ENCODE measurements around the gene UNC13B.

UNC13B gene

DNA sequence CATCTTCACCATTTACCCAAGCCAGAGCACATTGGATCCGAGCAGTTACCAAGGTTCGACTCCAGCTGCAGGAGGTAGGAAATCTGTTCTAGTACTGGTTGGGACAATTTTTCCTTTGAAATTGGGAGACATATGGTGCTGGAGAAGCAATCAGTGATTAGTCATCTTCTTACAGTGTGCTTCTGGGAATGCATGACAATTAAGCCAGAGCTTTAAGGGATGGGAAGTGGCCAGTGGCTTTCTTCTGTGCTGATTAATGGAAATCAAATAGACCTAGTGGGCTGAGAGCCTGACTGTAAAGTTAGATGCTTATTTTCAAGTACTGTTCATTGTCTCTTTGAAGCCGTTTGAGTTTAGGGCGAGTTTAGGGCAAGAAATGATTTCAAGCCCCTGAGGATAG, 152.1 kb downstream of the UNC13B start:
- Histone ChIP-seq H3K27ac (no peak overlapping the region), H3K9me3 (replicated peaks in 1 of 11) (peaks cover 0 to 8% (median 4%) of the 10 kb centered on the region in 11 experiments; a peak in 7 of 22 replicates), H3K36me3 (no peaks in the 10 kb centered on the region), H3K4me2 (no peak overlapping the region), H4K20me1 (no peaks in the 10 kb centered on the region), H3K4me1 (no peaks in the 10 kb centered on the region), H3K4me3 (no peak overlapping the region), H3K9ac (no peak overlapping the region), H3K27me3 (no peaks in the 10 kb centered on the region)
- no peak for TF ChIP-seq Cebpa-rat (IDR thresholded peaks at IDR 0.05)

DNA sequence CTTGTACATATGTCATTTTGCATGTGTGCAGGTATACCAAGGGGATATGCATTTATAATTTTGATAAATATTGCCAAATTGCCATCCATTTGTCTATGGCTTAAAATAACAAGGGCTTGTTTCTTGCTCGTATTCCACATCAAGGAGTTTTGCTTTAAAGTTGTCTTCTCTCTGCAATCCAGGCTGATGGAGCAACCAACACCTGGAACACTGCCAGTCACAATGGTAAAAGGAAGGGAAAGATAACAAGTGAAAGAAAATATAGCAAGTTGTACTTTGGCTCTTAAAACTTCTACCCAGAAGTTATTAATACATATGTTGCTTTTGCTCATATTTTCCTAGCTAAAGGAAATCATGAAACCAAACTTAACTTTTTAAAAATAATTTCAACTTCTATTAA, 156.9 kb downstream of the UNC13B start:
- Histone ChIP-seq H3K4me1 (peaks cover 9 to 17% (median 13%) of the 10 kb centered on the region in 10 experiments), H3K27ac (no peak overlapping the region), H3K36me3 (no peaks in the 10 kb centered on the region), H3K4me2 (no peak overlapping the region), H4K20me1 (no peaks in the 10 kb centered on the region), H3K27me3 (no peaks in the 10 kb centered on the region), H3K9ac (no peak overlapping the region), H3K4me3 (no peak overlapping the region), H3K9me3 (replicated peaks in 1 of 11) (peaks cover 0 to 8% (median 4%) of the 10 kb centered on the region in 11 experiments; a peak in 7 of 22 replicates)
- no peak for TF ChIP-seq Cebpa-rat (IDR thresholded peaks at IDR 0.05)

DNA sequence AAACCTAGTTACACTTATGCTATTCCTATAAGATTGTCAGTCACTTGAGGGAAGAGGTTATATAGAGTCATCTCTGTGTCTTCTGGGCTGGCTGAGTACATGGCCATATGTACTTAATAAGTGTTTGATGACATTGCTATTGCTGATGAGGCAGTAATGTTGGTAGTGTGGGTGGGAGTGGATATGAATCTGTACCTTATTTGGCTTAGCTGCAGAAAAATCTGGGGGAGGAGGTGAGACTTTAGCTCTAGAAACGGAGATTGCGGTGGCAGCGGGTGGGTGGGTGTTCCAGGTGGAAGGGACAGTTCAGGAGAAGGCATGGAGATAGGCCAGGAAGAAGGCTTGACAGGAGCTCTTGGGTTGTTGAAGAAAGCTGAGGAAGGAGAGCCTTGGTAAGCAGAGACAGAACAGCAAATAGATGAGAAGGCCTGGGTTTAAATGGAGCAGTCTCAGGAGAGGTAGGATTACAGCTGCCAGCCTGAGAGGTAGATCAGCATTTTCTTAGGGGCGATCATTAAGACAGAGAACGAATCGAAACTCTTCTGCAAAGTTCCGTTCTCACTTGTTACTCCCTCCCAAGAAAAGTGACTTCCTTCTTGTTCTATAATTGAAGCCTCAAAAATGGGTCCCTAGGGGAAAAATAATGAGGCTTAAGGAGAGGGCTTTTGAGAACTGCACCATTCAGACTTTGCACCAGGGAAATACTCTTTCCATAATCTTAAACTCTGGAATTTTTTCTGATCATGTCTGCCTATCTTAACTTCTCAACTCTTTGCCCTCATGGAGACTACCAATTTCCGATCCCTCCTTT, 160.5 kb downstream of the UNC13B start:
- H3K4me1 ChIP-seq, result peaks cover 9 to 17% (median 13%) of the 10 kb centered on the region in 10 experiments
- no peaks in the 10 kb centered on the region for H3K36me3 ChIP-seq
- TF ChIP-seq Cebpa-rat (IDR thresholded peaks at IDR 0.05), result no peak
- H3K27ac ChIP-seq, result no peak overlapping the region
- 0 out of 20 replicates have a peak overlapping the region, but pooled peaks of 1 of the 10 experiments have one; percentile 26 for H3K4me3 ChIP-seq
- peak overlapping the region in 2 of 11 experiments; percentile 48 to 57; a peak in 3 of 22 replicates for H3K9ac ChIP-seq
- no peaks in the 10 kb centered on the region for H3K27me3 ChIP-seq
- peaks cover 0 to 8% (median 4%) of the 10 kb centered on the region in 11 experiments; a peak in 7 of 22 replicates for H3K9me3 ChIP-seq (replicated peaks in 1 of 11)
- H4K20me1 ChIP-seq, result no peaks in the 10 kb centered on the region
- peak overlapping the region; percentile 57 to 91 (median 75) for H3K4me2 ChIP-seq

DNA sequence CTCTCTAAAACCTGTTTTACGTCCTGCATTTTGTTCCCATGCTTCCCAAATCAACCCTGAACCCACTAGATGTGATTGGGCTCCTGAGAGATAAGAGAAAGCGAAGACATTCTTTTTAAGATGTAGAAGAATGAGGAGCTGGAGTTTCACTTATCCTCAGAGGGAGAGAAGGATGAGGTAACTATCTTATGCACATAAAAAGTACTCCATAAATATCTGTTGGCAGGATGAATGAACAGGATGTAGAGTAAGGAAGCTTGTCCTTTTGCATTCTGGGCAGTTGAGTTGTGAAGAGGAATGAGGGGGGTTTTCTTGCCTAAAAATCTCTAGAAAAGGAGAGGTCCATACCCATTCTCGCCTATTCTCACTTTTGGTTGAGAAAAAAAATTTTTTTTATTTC, 163.2 kb downstream of the UNC13B start:
- peaks cover 0 to 10% (median 0%) of the 10 kb centered on the region in 11 experiments; a peak in 2 of 22 replicates for H3K9me3 ChIP-seq (replicated peaks in 1 of 11)
- H3K4me2 ChIP-seq, result no peak overlapping the region
- TF ChIP-seq Cebpa-rat (IDR thresholded peaks at IDR 0.05), result no peak
- H3K4me1 ChIP-seq, result peaks cover 9 to 17% (median 13%) of the 10 kb centered on the region in 10 experiments
- no peak overlapping the region for H3K27ac ChIP-seq
- no peak overlapping the region for H3K9ac ChIP-seq
- no peaks in the 10 kb centered on the region for H3K36me3 ChIP-seq
- no peaks in the 10 kb centered on the region for H4K20me1 ChIP-seq
- no peak overlapping the region for H3K4me3 ChIP-seq
- H3K27me3 ChIP-seq, result no peaks in the 10 kb centered on the region

DNA sequence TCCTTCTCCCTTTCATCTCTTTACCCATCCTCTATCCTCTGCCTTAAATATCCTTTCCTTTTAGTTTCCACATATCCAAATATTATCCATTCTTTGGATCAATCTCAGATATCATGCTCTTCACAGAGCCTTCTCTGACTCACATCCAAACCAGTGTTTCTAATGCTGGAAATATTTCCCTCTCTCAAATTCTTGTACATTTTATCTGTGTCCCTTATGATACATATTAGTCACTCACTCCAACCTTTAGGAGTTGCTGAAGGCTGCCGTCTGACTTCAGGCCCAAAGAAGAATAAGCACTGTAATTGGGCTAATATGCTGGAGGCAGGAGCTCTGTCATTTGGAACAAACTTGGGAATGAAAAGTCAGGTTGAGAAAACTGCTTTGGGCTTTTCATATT, 171.7 kb downstream of the UNC13B start:
- TF ChIP-seq Cebpa-rat (IDR thresholded peaks at IDR 0.05), result no peak
- no peak overlapping the region for H3K4me2 ChIP-seq
- H4K20me1 ChIP-seq, result no peaks in the 10 kb centered on the region
- no peak overlapping the region for H3K4me3 ChIP-seq
- no peak overlapping the region for H3K9ac ChIP-seq
- no peaks in the 10 kb centered on the region; a peak in 1 of 22 replicates for H3K36me3 ChIP-seq
- H3K27me3 ChIP-seq, result no peaks in the 10 kb centered on the region
- no peak overlapping the region for H3K27ac ChIP-seq
- H3K4me1 ChIP-seq, result peaks cover 0 to 8% (median 0%) of the 10 kb centered on the region in 10 experiments; a peak in 1 of 20 replicates
- H3K9me3 ChIP-seq (replicated peaks in 1 of 11), result peaks cover 0 to 10% (median 0%) of the 10 kb centered on the region in 11 experiments; a peak in 2 of 22 replicates

DNA sequence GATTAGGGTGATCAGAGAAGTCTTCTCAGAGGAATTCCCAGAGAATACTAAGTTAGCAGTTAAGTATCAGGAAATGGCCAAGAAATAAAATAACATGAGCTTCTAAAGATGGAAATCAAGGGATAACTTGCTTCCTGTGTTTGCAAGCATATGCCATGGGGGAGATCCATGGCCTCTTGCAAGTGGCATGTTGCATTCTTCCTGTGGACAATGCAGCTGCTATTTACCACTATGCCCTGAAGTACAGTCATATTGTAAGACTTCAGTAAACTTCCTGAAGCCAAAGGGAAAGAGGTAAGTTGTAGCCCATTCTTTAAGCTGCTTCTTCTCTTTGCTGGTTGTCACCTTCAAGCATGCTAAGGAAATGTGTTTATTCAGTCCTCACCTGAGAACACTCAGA, 173.4 kb downstream of the UNC13B start:
- Histone ChIP-seq H3K4me2 (no peak overlapping the region), H3K9ac (no peak overlapping the region), H3K4me3 (no peak overlapping the region), H3K36me3 (no peaks in the 10 kb centered on the region; a peak in 2 of 22 replicates), H3K4me1 (peaks cover 0 to 8% (median 0%) of the 10 kb centered on the region in 10 experiments; a peak in 1 of 20 replicates), H3K9me3 (replicated peaks in 1 of 11) (no peaks in the 10 kb centered on the region), H3K27me3 (no peaks in the 10 kb centered on the region), H4K20me1 (no peaks in the 10 kb centered on the region), H3K27ac (no peak overlapping the region)
- no peak for TF ChIP-seq Cebpa-rat (IDR thresholded peaks at IDR 0.05)

DNA sequence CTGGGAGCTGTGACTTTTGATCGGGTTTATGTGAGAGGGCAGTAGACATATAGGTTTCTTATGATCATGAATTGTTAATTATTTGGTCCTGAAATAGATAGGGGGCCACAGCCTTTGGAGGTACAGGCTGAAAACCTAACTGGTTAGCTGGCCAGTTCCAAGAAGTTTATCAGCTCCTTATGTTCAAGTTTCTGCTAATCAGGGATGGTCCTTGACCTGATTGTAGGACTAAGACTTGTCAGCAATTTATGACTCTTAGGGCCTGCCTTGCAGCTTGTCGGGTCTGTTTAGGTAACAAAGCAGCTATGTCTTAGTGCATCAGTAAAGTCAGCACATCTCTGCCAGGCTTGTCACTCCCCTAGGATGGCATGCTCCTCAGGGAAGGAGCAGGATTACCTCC, 176.3 kb downstream of the UNC13B start:
- no peaks in the 10 kb centered on the region; a peak in 1 of 22 replicates for H3K36me3 ChIP-seq
- TF ChIP-seq Cebpa-rat (IDR thresholded peaks at IDR 0.05), result no peak
- no peaks in the 10 kb centered on the region for H3K9me3 ChIP-seq (replicated peaks in 1 of 11)
- peaks cover 17 to 24% (median 20%) of the 10 kb centered on the region in 10 experiments for H3K4me1 ChIP-seq
- no peak overlapping the region for H3K4me2 ChIP-seq
- no peaks in the 10 kb centered on the region for H3K27me3 ChIP-seq
- no peak overlapping the region for H3K9ac ChIP-seq
- H3K27ac ChIP-seq, result no peak overlapping the region
- no peaks in the 10 kb centered on the region for H4K20me1 ChIP-seq
- no peak overlapping the region for H3K4me3 ChIP-seq

DNA sequence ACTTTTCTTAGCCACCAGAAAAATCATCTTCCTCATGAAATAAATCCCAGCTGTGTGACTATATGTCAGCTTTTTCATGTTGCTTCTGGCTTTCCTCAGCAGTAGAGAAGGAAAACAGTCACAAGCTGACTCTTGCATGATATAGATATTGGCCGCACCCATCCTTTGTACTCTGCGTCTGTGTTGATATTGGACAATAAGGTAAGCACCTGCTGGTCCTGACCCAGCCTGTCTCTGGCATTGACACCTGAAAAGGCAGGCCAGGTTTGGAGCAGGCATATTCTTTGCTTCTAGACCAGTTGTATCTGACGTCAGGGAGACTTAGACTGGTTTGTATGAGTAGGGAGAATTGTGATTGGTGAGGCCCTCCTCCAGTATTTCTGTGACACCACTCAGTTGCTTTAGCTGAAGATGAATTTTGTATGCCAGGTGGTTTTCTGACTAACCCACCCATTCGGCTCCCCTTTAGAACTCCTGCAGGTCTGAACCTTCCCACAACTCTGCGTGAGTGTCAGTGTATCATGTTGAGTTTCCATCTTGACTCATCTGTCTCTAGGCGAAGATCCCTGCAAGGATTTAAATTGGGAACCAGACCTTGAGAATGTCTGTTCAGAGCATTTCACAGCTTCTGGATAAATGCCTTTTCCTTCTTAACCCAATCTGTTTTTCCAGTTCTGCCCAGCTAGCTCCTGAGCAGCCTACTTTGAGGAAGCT, 176.9 kb downstream of the UNC13B start:
- no peak overlapping the region for H3K27ac ChIP-seq
- no peaks in the 10 kb centered on the region for H3K27me3 ChIP-seq
- no peaks in the 10 kb centered on the region for H4K20me1 ChIP-seq
- H3K9ac ChIP-seq, result no peak overlapping the region
- no peak overlapping the region for H3K4me3 ChIP-seq
- H3K36me3 ChIP-seq, result no peaks in the 10 kb centered on the region; a peak in 1 of 22 replicates
- TF ChIP-seq Cebpa-rat (IDR thresholded peaks at IDR 0.05), result no peak
- H3K4me2 ChIP-seq, result no peak overlapping the region
- no peaks in the 10 kb centered on the region for H3K9me3 ChIP-seq (replicated peaks in 1 of 11)
- peaks cover 17 to 24% (median 20%) of the 10 kb centered on the region in 10 experiments for H3K4me1 ChIP-seq

DNA sequence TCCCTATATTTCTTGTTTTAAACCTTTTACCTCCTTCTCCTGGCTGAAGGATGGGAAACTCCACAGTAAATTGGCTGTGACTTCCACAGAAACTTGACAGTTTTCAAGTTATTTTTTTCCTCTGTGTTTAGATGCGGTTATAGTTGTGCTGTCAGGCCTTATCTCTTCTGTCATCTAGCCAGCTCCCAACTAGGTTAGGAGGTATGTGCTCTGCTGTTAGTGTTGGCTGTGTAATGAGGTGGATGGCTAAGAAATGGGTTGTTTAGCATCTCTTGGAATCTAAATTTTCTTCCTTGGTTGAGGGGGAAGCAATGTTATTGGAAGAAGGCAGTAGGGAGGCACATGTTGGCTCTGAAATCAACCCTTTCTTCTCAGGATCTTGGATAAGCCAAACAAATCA, 178.2 kb downstream of the UNC13B start:
- Histone ChIP-seq H3K36me3 (no peaks in the 10 kb centered on the region; a peak in 1 of 22 replicates), H3K27me3 (no peaks in the 10 kb centered on the region), H3K9me3 (replicated peaks in 1 of 11) (no peaks in the 10 kb centered on the region), H3K9ac (no peak overlapping the region), H3K4me3 (no peak overlapping the region), H4K20me1 (no peaks in the 10 kb centered on the region), H3K27ac (no peak overlapping the region), H3K4me2 (no peak overlapping the region), H3K4me1 (peaks cover 17 to 24% (median 20%) of the 10 kb centered on the region in 10 experiments)
- no peak for TF ChIP-seq Cebpa-rat (IDR thresholded peaks at IDR 0.05)
